ENCODE results near the gene DVL3. TPM values are rescaled to one million over a fixed set of nuclear protein-coding genes. Genes with fewer than 3 reads are reported as not detected.

Gene DVL3
- total and polyA plus RNA-seq, 2 experiments from 2014 or later: 25.6 to 55.5 TPM

DNA sequence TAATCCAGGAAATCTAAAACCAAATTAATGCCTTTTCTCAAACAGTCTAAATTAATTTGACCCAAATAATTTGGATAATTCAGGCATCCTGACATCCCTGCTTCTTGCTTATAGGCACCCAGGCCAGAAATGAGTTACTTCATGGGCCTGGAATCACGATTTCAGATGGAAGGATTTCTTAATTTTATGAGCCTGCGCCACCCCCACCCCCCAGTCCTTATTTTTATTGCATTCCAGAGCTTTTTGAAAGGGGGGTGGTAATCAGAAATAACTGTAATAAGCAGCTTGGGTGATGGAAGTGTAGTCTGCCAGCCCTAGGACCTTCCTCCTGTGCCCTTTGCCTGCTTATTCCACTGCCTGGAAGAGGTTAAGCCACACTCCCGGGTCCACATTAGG, 20.8 kb downstream of the DVL3 start:
- Mint-ChIP-seq H3K4me1 (peaks cover 34% of the 10 kb centered on the region), H3K4me3 (peak overlapping the region; percentile 98), H3K27ac (peak overlapping the region; percentile 99), H3K27me3 (ENCODE audit: insufficient read depth, low read depth, poor library complexity) (peaks cover 7% of the 10 kb centered on the region), H3K36me3 (ENCODE audit: low read depth) (peaks cover 53% of the 10 kb centered on the region), H3K9me3 (no peaks in the 10 kb centered on the region)
- Histone ChIP-seq H3K4me2 (peak overlapping the region; percentile 97), H3K36me3 (ENCODE audit: insufficient read depth) (peaks cover 10% of the 10 kb centered on the region), H3F3A (replicated peaks; ENCODE audit: low read depth) (0 out of 2 replicates have a peak, but pooled peaks cover 4% of the 10 kb centered on the region), H4K20me1 (replicated peaks; ENCODE audit: insufficient read depth) (peaks cover 4% of the 10 kb centered on the region), H3K9me2 (ENCODE audit: insufficient read depth) (no peaks in the 10 kb centered on the region), H3K4me1 (ENCODE audit: insufficient read depth) (peaks cover 15% of the 10 kb centered on the region), H3K27me3 (ENCODE audit: insufficient read depth) (no peaks in the 10 kb centered on the region), H3K27ac (ENCODE audit: low read depth) (peak overlapping the region; percentile 97), H3K79me2 (replicated peaks; ENCODE audit: insufficient read depth) (peaks cover 40% of the 10 kb centered on the region), H3K4me3 (peak overlapping the region; percentile 92), H2AFZ (no peak overlapping the region)
- TF ChIP-seq POLR2AphosphoS5 (IDR thresholded peaks at IDR 0.05; ENCODE audit: low read depth) (no peak), NANOG (IDR thresholded peaks at IDR 0.05; ENCODE audit: borderline replicate concordance) (no peak), EZH2 (IDR thresholded peaks at IDR 0.05; ENCODE audit: low read depth, unreplicated experiment) (no peak), ZNF331 (CRISPR knock-in tag; IDR thresholded peaks at IDR 0.05; ENCODE audit: low read depth) (no peak), CREB1 (CRISPR knock-in tag; IDR thresholded peaks at IDR 0.05; ENCODE audit: low read depth) (no peak), CTCF (conservative IDR thresholded peaks at IDR 0.05; ENCODE audit: low read depth in 2 of 2) (no peak), STAT1 (IDR thresholded peaks at IDR 0.05; ENCODE audit: unreplicated experiment) (no peak), ETS1 (IDR thresholded peaks at IDR 0.05) (no peak), EZH2phosphoT487 (IDR thresholded peaks at IDR 0.05; ENCODE audit: unreplicated experiment) (no peak), JUNB (IDR thresholded peaks at IDR 0.05; ENCODE audit: unreplicated experiment) (no peak), ZNF114 (CRISPR knock-in tag; IDR thresholded peaks at IDR 0.05) (no peak)
- TF ChIP-seq, protein P1, sequence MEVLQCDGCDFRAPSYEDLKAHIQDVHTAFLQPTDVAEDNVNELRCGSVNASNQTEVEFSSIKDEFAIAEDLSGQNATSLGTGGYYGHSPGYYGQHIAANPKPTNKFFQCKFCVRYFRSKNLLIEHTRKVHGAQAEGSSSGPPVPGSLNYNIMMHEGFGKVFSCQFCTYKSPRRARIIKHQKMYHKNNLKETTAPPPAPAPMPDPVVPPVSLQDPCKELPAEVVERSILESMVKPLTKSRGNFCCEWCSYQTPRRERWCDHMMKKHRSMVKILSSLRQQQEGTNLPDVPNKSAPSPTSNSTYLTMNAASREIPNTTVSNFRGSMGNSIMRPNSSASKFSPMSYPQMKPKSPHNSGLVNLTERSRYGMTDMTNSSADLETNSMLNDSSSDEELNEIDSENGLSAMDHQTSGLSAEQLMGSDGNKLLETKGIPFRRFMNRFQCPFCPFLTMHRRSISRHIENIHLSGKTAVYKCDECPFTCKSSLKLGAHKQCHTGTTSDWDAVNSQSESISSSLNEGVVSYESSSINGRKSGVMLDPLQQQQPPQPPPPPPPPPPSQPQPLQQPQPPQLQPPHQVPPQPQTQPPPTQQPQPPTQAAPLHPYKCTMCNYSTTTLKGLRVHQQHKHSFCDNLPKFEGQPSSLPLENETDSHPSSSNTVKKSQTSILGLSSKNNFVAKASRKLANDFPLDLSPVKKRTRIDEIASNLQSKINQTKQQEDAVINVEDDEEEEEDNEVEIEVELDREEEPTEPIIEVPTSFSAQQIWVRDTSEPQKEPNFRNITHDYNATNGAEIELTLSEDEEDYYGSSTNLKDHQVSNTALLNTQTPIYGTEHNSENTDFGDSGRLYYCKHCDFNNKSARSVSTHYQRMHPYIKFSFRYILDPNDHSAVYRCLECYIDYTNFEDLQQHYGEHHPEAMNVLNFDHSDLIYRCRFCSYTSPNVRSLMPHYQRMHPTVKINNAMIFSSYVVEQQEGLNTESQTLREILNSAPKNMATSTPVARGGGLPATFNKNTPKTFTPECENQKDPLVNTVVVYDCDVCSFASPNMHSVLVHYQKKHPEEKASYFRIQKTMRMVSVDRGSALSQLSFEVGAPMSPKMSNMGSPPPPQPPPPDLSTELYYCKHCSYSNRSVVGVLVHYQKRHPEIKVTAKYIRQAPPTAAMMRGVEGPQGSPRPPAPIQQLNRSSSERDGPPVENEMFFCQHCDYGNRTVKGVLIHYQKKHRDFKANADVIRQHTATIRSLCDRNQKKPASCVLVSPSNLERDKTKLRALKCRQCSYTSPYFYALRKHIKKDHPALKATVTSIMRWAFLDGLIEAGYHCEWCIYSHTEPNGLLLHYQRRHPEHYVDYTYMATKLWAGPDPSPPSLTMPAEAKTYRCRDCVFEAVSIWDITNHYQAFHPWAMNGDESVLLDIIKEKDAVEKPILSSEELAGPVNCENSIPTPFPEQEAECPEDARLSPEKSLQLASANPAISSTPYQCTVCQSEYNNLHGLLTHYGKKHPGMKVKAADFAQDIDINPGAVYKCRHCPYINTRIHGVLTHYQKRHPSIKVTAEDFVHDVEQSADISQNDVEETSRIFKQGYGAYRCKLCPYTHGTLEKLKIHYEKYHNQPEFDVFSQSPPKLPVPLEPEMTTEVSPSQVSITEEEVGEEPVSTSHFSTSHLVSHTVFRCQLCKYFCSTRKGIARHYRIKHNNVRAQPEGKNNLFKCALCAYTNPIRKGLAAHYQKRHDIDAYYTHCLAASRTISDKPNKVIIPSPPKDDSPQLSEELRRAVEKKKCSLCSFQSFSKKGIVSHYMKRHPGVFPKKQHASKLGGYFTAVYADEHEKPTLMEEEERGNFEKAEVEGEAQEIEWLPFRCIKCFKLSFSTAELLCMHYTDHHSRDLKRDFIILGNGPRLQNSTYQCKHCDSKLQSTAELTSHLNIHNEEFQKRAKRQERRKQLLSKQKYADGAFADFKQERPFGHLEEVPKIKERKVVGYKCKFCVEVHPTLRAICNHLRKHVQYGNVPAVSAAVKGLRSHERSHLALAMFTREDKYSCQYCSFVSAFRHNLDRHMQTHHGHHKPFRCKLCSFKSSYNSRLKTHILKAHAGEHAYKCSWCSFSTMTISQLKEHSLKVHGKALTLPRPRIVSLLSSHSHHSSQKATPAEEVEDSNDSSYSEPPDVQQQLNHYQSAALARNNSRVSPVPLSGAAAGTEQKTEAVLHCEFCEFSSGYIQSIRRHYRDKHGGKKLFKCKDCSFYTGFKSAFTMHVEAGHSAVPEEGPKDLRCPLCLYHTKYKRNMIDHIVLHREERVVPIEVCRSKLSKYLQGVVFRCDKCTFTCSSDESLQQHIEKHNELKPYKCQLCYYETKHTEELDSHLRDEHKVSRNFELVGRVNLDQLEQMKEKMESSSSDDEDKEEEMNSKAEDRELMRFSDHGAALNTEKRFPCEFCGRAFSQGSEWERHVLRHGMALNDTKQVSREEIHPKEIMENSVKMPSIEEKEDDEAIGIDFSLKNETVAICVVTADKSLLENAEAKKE (CRISPR knock-in tag; IDR thresholded peaks at IDR 0.05): no peak
- TF ChIP-seq, protein P2, sequence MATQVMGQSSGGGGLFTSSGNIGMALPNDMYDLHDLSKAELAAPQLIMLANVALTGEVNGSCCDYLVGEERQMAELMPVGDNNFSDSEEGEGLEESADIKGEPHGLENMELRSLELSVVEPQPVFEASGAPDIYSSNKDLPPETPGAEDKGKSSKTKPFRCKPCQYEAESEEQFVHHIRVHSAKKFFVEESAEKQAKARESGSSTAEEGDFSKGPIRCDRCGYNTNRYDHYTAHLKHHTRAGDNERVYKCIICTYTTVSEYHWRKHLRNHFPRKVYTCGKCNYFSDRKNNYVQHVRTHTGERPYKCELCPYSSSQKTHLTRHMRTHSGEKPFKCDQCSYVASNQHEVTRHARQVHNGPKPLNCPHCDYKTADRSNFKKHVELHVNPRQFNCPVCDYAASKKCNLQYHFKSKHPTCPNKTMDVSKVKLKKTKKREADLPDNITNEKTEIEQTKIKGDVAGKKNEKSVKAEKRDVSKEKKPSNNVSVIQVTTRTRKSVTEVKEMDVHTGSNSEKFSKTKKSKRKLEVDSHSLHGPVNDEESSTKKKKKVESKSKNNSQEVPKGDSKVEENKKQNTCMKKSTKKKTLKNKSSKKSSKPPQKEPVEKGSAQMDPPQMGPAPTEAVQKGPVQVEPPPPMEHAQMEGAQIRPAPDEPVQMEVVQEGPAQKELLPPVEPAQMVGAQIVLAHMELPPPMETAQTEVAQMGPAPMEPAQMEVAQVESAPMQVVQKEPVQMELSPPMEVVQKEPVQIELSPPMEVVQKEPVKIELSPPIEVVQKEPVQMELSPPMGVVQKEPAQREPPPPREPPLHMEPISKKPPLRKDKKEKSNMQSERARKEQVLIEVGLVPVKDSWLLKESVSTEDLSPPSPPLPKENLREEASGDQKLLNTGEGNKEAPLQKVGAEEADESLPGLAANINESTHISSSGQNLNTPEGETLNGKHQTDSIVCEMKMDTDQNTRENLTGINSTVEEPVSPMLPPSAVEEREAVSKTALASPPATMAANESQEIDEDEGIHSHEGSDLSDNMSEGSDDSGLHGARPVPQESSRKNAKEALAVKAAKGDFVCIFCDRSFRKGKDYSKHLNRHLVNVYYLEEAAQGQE (IDR thresholded peaks at IDR 0.05; ENCODE audit: unreplicated experiment): no peak
- no peak for DNase-seq (ENCODE audit: low spot score)
- peak; percentile 5 for ATAC-seq
